ENCODE data around the gene NAAA.
"Not testable (repeated sequence)": the region's sequence is repeated elsewhere in the genome, so short reads cannot be mapped to it uniquely, and the experiment has no call there.

The NAAA gene

DNA sequence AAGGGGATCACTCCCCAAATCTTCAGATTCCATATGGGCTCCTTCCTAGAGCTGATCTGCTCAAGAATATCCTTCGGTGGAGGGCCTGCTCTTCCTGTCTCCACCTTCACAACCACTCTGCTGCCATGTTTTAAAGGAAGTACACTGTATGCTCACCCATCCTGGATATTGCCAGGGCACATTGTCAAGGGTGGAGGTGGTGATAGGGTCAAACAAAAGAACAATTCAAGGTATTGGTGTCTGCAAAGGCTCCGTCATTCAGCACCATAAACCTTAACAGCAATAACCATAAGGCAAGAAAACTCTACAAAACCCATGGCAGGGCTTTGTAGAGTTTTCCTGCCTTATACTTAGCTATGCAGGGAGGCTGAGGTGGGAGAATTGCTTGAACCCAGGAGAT, 18.9 kb downstream of the NAAA start:
- Histone ChIP-seq H3K27ac (ENCODE audit: low read depth, low read length) (no peak overlapping the region), H3K4me3 (ENCODE audit: low read depth in 1 of 5, low read length in 5 of 5) (no peak overlapping the region), H3K9me3 (ENCODE audit: control insufficient read depth in 5 of 5, low read length in 5 of 5) (no peaks in the 10 kb centered on the region), H3K9ac (ENCODE audit: low read length in 5 of 5) (no peak overlapping the region), H3K36me3 (ENCODE audit: control insufficient read depth in 5 of 5, insufficient read depth in 5 of 5, low read length in 5 of 5) (peaks cover 14 to 76% (median 33%) of the 10 kb centered on the region in 5 donors), H3K27me3 (ENCODE audit: control insufficient read depth in 5 of 5, insufficient read depth in 4 of 5, low read length in 5 of 5) (no peaks in the 10 kb centered on the region), H3K4me1 (ENCODE audit: control insufficient read depth in 5 of 5, insufficient read depth in 5 of 5, low read length in 5 of 5) (no peaks in the 10 kb centered on the region)

DNA sequence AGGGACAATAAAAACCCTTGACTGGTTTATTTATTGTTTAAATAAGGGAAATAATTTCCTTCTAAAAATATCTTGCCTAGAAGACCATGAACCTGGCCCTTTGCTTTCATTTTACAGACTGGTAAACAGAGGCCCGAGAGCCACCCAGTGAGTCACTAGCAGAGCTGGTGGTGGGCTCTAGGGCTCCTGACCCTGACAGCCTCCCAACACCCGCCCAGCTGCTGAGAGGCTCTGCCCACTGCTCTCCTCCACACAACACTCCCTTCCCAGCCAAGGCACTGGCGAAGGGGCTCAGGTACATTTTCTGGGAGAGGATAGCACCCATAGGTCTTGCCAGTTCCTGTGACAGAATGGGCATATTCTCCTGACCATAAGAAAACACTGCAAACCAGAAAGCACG, 20.5 kb downstream of the NAAA start:
- Histone ChIP-seq H3K36me3 (ENCODE audit: control insufficient read depth in 5 of 5, insufficient read depth in 5 of 5, low read length in 5 of 5) (peaks cover 14 to 77% (median 36%) of the 10 kb centered on the region in 5 donors), H3K9me3 (ENCODE audit: control insufficient read depth in 5 of 5, low read length in 5 of 5) (no peaks in the 10 kb centered on the region), H3K27me3 (ENCODE audit: control insufficient read depth in 5 of 5, insufficient read depth in 4 of 5, low read length in 5 of 5) (no peaks in the 10 kb centered on the region), H3K27ac (ENCODE audit: low read depth, low read length) (no peak overlapping the region), H3K4me3 (ENCODE audit: low read depth in 1 of 5, low read length in 5 of 5) (no peak overlapping the region), H3K4me1 (ENCODE audit: control insufficient read depth in 5 of 5, insufficient read depth in 5 of 5, low read length in 5 of 5) (peaks cover 0 to 3% (median 0%) of the 10 kb centered on the region in 5 donors), H3K9ac (ENCODE audit: low read length in 5 of 5) (no peak overlapping the region)

DNA sequence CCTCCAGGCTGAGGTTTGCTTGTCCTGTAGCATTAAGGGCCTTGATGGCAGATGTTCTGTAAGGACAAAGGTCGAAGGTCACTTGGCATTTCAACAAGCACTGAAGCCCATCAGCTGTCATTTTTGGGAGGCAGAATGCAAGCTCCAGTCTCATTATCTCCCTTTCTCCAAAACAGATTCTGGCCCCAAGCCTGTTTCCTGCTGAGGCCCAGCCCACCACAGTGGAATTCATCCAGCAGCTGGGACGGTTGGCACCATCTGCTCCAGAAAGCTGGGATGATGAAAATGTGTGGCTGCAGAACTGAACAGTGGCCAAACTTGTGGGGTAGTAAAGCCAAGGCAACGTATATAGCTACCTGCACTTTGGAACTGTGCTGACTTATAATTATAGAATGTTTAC, 20.9 kb downstream of the NAAA start:
- Histone ChIP-seq H3K27me3 (ENCODE audit: control insufficient read depth in 5 of 5, insufficient read depth in 4 of 5, low read length in 5 of 5) (no peaks in the 10 kb centered on the region), H3K9me3 (ENCODE audit: control insufficient read depth in 5 of 5, low read length in 5 of 5) (no peaks in the 10 kb centered on the region), H3K4me1 (ENCODE audit: control insufficient read depth in 5 of 5, insufficient read depth in 5 of 5, low read length in 5 of 5) (peaks cover 0 to 3% (median 0%) of the 10 kb centered on the region in 5 donors), H3K4me3 (ENCODE audit: low read depth in 1 of 5, low read length in 5 of 5) (no peak overlapping the region), H3K9ac (ENCODE audit: low read length in 5 of 5) (no peak overlapping the region), H3K27ac (ENCODE audit: low read depth, low read length) (no peak overlapping the region), H3K36me3 (ENCODE audit: control insufficient read depth in 5 of 5, insufficient read depth in 5 of 5, low read length in 5 of 5) (peaks cover 14 to 79% (median 38%) of the 10 kb centered on the region in 5 donors)

DNA sequence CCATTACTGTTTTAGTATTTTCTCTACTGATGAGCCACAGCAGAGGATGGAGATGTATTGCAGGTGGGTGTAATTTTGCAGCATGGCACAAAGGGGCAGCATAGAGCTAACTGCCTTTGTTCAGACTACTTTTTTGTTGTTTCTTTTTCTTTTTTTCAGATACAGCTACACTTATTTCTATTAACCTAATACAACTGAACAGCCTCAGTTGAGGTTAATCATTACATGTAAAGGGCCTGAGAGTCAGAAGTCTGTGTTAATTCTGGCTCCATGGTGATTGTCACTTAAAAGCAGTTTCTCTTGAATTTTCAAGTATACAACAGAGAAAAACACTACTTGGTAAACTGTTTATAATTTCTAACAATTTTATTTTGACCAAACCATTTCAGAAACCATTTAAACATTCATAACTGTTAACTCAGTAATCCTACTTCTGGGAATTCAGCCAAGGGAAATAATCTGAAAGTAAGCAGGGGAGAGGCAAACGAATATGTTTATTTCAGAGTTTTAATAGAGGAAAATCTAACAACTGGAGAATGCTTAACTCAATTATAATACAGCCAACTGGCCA, 24.6 kb downstream of the NAAA start:
- Histone ChIP-seq H3K36me3 (ENCODE audit: control insufficient read depth in 5 of 5, insufficient read depth in 5 of 5, low read length in 5 of 5) (peaks cover 0 to 55% (median 26%) of the 10 kb centered on the region in 5 donors), H3K27ac (ENCODE audit: low read depth, low read length) (no peak overlapping the region), H3K4me3 (ENCODE audit: low read depth in 1 of 5, low read length in 5 of 5) (no peak overlapping the region), H3K9me3 (ENCODE audit: control insufficient read depth in 5 of 5, low read length in 5 of 5) (no peaks in the 10 kb centered on the region), H3K9ac (ENCODE audit: low read length in 5 of 5) (no peak overlapping the region), H3K4me1 (ENCODE audit: control insufficient read depth in 5 of 5, insufficient read depth in 5 of 5, low read length in 5 of 5) (peaks cover 0 to 3% (median 0%) of the 10 kb centered on the region in 5 donors), H3K27me3 (ENCODE audit: control insufficient read depth in 5 of 5, insufficient read depth in 4 of 5, low read length in 5 of 5) (no peaks in the 10 kb centered on the region)

DNA sequence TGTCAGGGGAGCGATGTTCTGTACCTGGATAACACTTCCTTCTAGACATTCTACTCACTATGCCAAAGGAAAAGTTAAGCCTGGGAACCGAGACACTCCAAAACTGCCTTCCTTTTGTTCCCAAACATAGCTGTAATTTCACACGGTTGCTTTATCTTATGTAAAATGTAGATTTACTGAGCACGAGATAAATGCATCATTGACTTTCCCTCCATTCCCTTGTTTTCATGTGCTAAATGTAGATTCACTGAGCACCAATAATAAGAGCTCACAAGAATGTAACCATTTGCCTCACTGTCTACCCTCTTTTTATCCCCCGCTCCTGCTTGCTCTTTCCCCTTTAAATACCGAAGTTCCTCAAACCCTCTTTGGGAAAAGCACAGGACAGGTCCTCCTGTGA, 27.8 kb downstream of the NAAA start:
- Histone ChIP-seq H3K9ac (ENCODE audit: low read length in 5 of 5) (no peak overlapping the region), H3K4me3 (ENCODE audit: low read depth in 1 of 5, low read length in 5 of 5) (no peak overlapping the region), H3K36me3 (ENCODE audit: control insufficient read depth in 5 of 5, insufficient read depth in 5 of 5, low read length in 5 of 5) (peaks cover 0 to 28% (median 4%) of the 10 kb centered on the region in 5 donors), H3K4me1 (ENCODE audit: control insufficient read depth in 5 of 5, insufficient read depth in 5 of 5, low read length in 5 of 5) (peaks cover 0 to 3% (median 0%) of the 10 kb centered on the region in 5 donors), H3K27ac (ENCODE audit: low read depth, low read length) (no peak overlapping the region), H3K9me3 (ENCODE audit: control insufficient read depth in 5 of 5, low read length in 5 of 5) (no peaks in the 10 kb centered on the region), H3K27me3 (ENCODE audit: control insufficient read depth in 5 of 5, insufficient read depth in 4 of 5, low read length in 5 of 5) (no peaks in the 10 kb centered on the region)

DNA sequence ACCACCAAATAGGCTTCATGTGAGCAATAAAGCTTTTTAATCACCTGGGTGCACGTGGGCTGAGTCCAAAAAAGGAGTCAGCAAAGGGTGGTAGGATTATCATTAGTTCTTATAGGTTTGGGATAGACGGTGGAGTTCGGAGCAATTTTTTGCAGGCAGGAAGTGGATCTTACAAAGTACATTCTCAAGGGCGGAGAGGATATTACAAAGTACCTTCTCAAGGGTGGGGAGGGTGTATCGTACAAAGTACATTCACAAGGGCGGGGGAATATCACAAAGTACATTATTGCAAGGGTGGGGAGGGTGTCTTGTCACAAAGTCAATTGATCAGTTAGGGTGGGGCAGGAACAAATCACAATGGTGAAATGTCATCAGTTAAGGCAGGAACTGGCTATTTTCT, 30.0 kb downstream of the NAAA start:
- H3K27me3 ChIP-seq (ENCODE audit: control insufficient read depth in 5 of 5, insufficient read depth in 4 of 5, low read length in 5 of 5); H3K9ac ChIP-seq (ENCODE audit: low read length in 5 of 5); H3K4me1 ChIP-seq (ENCODE audit: control insufficient read depth in 5 of 5, insufficient read depth in 5 of 5, low read length in 5 of 5); H3K9me3 ChIP-seq (ENCODE audit: control insufficient read depth in 5 of 5, low read length in 5 of 5); H3K27ac ChIP-seq (ENCODE audit: low read depth, low read length); H3K4me3 ChIP-seq (ENCODE audit: low read depth in 1 of 5, low read length in 5 of 5): not testable (repeated sequence)
- H3K36me3 ChIP-seq (ENCODE audit: control insufficient read depth in 5 of 5, insufficient read depth in 5 of 5, low read length in 5 of 5) = peaks cover 0 to 19% (median 0%) of the 10 kb centered on the region in 5 donors

DNA sequence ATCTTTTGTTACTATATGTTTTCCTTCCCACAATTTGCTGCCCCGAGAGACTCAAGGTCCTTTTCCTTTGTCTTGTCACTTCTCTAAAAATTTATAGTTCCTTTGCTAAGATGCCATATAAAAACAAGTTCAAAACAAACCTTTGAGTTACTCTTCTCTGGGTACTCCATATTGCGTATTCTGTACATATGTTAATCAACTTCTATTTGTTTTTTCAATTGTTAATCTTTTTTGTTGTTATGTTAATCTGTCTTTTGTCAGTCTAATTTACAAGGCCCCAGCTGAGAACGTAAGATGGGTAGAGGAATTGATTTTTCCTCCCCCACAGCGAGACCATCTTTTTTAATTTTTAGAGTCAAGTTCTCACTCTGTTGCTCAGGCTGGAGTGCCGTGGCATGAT, 31.4 kb downstream of the NAAA start:
- H3K27ac ChIP-seq (ENCODE audit: low read depth, low read length) = no peak overlapping the region
- H3K36me3 ChIP-seq (ENCODE audit: control insufficient read depth in 5 of 5, insufficient read depth in 5 of 5, low read length in 5 of 5) = peaks cover 0 to 5% (median 0%) of the 10 kb centered on the region in 5 donors

DNA sequence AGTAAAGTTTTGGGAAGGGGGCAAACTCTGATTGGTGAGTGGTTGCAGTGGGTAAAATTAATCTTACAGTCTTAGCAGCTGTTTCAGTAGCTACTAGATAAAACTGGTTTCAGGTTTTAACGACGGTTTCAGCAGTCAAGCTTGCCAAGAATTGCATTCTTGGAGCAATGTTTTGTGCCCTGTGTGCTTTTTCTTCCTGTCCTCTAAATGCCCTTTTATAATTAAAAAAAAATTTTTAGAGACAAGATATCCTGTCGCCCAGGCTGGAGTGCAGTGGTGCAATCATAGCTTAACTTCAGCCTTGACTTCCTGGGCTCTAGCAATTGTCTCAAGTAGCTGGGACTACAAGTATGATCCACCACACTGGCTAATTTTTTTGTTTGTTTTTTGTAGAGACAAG, 32.3 kb downstream of the NAAA start:
- Histone ChIP-seq H3K27me3 (ENCODE audit: control insufficient read depth in 5 of 5, insufficient read depth in 4 of 5, low read length in 5 of 5) (peaks cover 0 to 2% (median 0%) of the 10 kb centered on the region in 5 donors), H3K4me3 (ENCODE audit: low read depth in 1 of 5, low read length in 5 of 5) (no peak overlapping the region), H3K9ac (ENCODE audit: low read length in 5 of 5) (no peak overlapping the region), H3K36me3 (ENCODE audit: control insufficient read depth in 5 of 5, insufficient read depth in 5 of 5, low read length in 5 of 5) (no peaks in the 10 kb centered on the region), H3K4me1 (ENCODE audit: control insufficient read depth in 5 of 5, insufficient read depth in 5 of 5, low read length in 5 of 5) (no peaks in the 10 kb centered on the region), H3K27ac (ENCODE audit: low read depth, low read length) (no peak overlapping the region), H3K9me3 (ENCODE audit: control insufficient read depth in 5 of 5, low read length in 5 of 5) (no peaks in the 10 kb centered on the region)

More for the DNA sequence above, 31.4 kb downstream of the NAAA start:
- no peaks in the 10 kb centered on the region for H3K9me3 ChIP-seq (ENCODE audit: control insufficient read depth in 5 of 5, low read length in 5 of 5)
- H3K4me3 ChIP-seq (ENCODE audit: low read depth in 1 of 5, low read length in 5 of 5) = no peak overlapping the region
- no peaks in the 10 kb centered on the region for H3K4me1 ChIP-seq (ENCODE audit: control insufficient read depth in 5 of 5, insufficient read depth in 5 of 5, low read length in 5 of 5)
- H3K27me3 ChIP-seq (ENCODE audit: control insufficient read depth in 5 of 5, insufficient read depth in 4 of 5, low read length in 5 of 5) = peaks cover 0 to 2% (median 0%) of the 10 kb centered on the region in 5 donors
- H3K9ac ChIP-seq (ENCODE audit: low read length in 5 of 5) = no peak overlapping the region

DNA sequence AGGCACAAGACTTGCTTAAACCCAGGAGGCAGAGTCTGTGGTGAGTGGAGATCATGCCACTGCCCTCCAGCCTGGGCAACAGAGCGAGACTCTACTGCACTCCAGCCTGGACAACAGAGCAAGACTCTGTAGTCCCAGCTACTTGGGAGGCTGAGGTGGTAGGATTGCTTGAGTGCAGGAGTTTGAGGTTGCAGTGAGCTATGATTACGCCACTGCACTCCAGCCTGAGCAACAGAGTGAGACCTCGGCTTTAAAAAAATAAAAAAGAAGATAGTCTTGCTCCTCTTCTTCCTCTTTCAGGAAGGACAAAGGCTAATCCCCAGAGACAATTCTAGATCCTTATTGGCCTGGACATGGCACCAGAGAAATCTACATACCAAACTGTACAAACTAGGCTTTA, 32.8 kb downstream of the NAAA start:
- Histone ChIP-seq H3K27me3 (ENCODE audit: control insufficient read depth in 5 of 5, insufficient read depth in 4 of 5, low read length in 5 of 5) (peaks cover 0 to 2% (median 0%) of the 10 kb centered on the region in 5 donors), H3K9me3 (ENCODE audit: control insufficient read depth in 5 of 5, low read length in 5 of 5) (no peaks in the 10 kb centered on the region), H3K9ac (ENCODE audit: low read length in 5 of 5) (no peak overlapping the region), H3K4me3 (ENCODE audit: low read depth in 1 of 5, low read length in 5 of 5) (no peak overlapping the region), H3K36me3 (ENCODE audit: control insufficient read depth in 5 of 5, insufficient read depth in 5 of 5, low read length in 5 of 5) (no peaks in the 10 kb centered on the region), H3K27ac (ENCODE audit: low read depth, low read length) (no peak overlapping the region), H3K4me1 (ENCODE audit: control insufficient read depth in 5 of 5, insufficient read depth in 5 of 5, low read length in 5 of 5) (no peaks in the 10 kb centered on the region)

DNA sequence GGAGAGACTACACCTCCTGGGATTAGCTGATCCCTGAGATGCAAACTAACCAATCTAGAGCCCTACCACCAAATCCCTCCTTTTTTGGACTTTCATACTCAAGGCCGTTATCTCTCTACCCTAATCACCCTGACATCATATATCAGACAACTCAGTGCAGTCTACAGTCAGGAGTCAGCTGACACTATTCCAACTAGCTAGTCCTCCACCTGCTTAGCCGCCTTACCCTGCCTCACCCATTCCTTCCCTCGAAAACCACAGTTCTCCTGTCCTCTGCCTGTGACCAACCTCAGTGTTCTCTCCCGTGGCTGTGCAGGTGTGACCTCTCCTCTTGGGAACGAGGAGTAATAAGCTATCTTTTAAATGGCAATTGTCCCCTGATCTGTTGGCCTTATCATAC, 36.7 kb downstream of the NAAA start:
- no peaks in the 10 kb centered on the region for H3K9me3 ChIP-seq (ENCODE audit: control insufficient read depth in 5 of 5, low read length in 5 of 5)
- no peaks in the 10 kb centered on the region for H3K36me3 ChIP-seq (ENCODE audit: control insufficient read depth in 5 of 5, insufficient read depth in 5 of 5, low read length in 5 of 5)
- H3K27ac ChIP-seq (ENCODE audit: low read depth, low read length) = no peak overlapping the region
- H3K9ac ChIP-seq (ENCODE audit: low read length in 5 of 5) = no peak overlapping the region
- no peak overlapping the region for H3K4me3 ChIP-seq (ENCODE audit: low read depth in 1 of 5, low read length in 5 of 5)
- H3K4me1 ChIP-seq (ENCODE audit: control insufficient read depth in 5 of 5, insufficient read depth in 5 of 5, low read length in 5 of 5) = no peaks in the 10 kb centered on the region
- peaks cover 0 to 2% (median 0%) of the 10 kb centered on the region in 5 donors for H3K27me3 ChIP-seq (ENCODE audit: control insufficient read depth in 5 of 5, insufficient read depth in 4 of 5, low read length in 5 of 5)

Data from subcutaneous abdominal adipose tissue (tissue), 5 donors.